Glomerular visceral epithelial cell (primary cell): ENCODE measurements around the gene PRADC1.
"Not testable (repeated sequence)": the region's sequence is repeated elsewhere in the genome, so short reads cannot be mapped to it uniquely, and the experiment has no call there.

Source experiments
- DNase-seq: peaks from one replicate; pipeline ENCODE4 v3.0.0-alpha.2; 2016; ENCODE audit errors: extremely low spot score

Gene PRADC1

GRCh38 chr2:73202156-73203054 lies 30.6 kb downstream of the PRADC1 start, which contains the start of gene NOTO:
TSS of gene NOTO (plus strand) at chr2:73202574. CDS start at chr2:73202667, 93 bp downstream.
- DNase-seq, result no peak

GRCh38 chr2:73200281-73200680 lies 32.8 kb downstream of the PRADC1 start:
- not testable (repeated sequence) for DNase-seq

DNA sequence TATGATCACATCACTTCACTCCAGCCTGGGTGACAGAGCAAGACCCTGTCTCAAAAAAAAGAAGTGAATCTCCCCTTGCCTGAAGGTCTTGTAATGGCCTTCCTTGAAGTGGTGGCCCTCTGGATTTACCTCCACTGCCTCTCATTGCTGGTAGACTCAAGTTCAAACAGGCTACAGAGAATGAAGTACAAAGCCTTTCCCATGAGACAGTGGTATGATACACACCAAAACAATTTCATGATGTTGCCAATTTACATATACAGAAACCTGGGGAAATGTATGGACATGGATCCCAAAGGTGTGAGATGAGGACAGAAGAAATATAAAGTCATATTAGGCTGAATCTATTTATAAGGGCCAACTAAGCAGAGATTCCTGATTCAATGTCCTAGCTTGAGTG lies 35.5 kb downstream of the PRADC1 start:
- no peak for DNase-seq

GRCh38 chr2:73187549-73187948 lies 45.5 kb downstream of the PRADC1 start:
- DNase-seq, result no peak

GRCh38 chr2:73185965-73186364 lies 47.1 kb downstream of the PRADC1 start:
- no peak for DNase-seq
